ENCODE data around the gene DCDC2.

GRCh38 chr6:24273096-24273870, 84.6 kb downstream of the DCDC2 start:
- no peak for TF ChIP-seq CTCF (IDR thresholded peaks at IDR 0.05; ENCODE audit: extremely low read depth in 1 of 2, insufficient read depth in 1 of 2, low read depth in 1 of 2, low read length in 2 of 2)
- TF ChIP-seq POLR2A (IDR thresholded peaks at IDR 0.05; ENCODE audit: low read depth, low read length), result no peak
- no peak for TF ChIP-seq POLR2AphosphoS5 (IDR thresholded peaks at IDR 0.05; ENCODE audit: insufficient read depth, low read depth, low read length)
- no peak for TF ChIP-seq EZH2 (IDR thresholded peaks at IDR 0.05; ENCODE audit: borderline replicate concordance, low read depth, low read length, severe bottlenecking)
- TF ChIP-seq JUN (IDR thresholded peaks at IDR 0.05; ENCODE audit: borderline replicate concordance, insufficient read depth, insufficient read length, low read depth), result no peak
- TF ChIP-seq FOS (IDR thresholded peaks at IDR 0.05; ENCODE audit: borderline replicate concordance, insufficient read depth, low read length), result no peak
- no peak for TF ChIP-seq MAX (IDR thresholded peaks at IDR 0.05; ENCODE audit: insufficient read depth, insufficient read length)
